ENCODE measurements around the gene KMT2C.

DNA sequence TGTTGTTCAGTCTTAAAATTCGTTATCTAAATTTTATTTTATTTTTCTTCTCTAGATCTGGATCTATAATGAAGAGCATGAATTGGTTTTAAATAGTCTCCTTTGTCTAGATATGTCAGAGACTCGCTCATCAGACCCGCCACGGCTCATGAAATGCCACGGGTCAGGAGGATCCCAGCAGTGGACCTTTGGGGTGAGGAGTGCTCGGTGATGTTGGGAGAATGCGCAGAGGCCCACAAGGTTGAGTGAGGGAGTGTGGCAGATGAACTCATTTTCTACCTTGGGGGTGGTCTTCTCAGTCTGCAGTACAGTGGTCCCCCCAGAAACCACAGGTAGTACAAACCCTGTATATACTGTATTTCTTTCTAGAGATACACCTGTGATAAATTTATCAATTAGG is 315.0 kb downstream of the KMT2C start:
- TF ChIP-seq ZNF565 (CRISPR knock-in tag; conservative IDR thresholded peaks at IDR 0.05; ENCODE audit: low read depth), result no peak
- TF ChIP-seq ARNTL (CRISPR knock-in tag; IDR thresholded peaks at IDR 0.05; ENCODE audit: borderline replicate concordance, low read depth), result no peak
- TF ChIP-seq TOX (CRISPR knock-in tag; IDR thresholded peaks at IDR 0.05; ENCODE audit: borderline replicate concordance), result no peak
- TF ChIP-seq, protein P1, sequence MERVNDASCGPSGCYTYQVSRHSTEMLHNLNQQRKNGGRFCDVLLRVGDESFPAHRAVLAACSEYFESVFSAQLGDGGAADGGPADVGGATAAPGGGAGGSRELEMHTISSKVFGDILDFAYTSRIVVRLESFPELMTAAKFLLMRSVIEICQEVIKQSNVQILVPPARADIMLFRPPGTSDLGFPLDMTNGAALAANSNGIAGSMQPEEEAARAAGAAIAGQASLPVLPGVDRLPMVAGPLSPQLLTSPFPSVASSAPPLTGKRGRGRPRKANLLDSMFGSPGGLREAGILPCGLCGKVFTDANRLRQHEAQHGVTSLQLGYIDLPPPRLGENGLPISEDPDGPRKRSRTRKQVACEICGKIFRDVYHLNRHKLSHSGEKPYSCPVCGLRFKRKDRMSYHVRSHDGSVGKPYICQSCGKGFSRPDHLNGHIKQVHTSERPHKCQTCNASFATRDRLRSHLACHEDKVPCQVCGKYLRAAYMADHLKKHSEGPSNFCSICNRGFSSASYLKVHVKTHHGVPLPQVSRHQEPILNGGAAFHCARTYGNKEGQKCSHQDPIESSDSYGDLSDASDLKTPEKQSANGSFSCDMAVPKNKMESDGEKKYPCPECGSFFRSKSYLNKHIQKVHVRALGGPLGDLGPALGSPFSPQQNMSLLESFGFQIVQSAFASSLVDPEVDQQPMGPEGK (CRISPR knock-in tag; IDR thresholded peaks at IDR 0.05; ENCODE audit: borderline replicate concordance), result no peak
- no peak for TF ChIP-seq ZFP30 (CRISPR knock-in tag; IDR thresholded peaks at IDR 0.05)
- no peak for TF ChIP-seq TCF4 (CRISPR knock-in tag; IDR thresholded peaks at IDR 0.05; ENCODE audit: borderline replicate concordance)
- no peak for TF ChIP-seq GLIS3 (CRISPR knock-in tag; IDR thresholded peaks at IDR 0.05)
- TF ChIP-seq CREB5 (CRISPR knock-in tag; IDR thresholded peaks at IDR 0.05; ENCODE audit: low read depth), result no peak
- TF ChIP-seq ZNF8 (CRISPR knock-in tag; IDR thresholded peaks at IDR 0.05), result no peak
- TF ChIP-seq RARB (CRISPR knock-in tag; IDR thresholded peaks at IDR 0.05), result no peak
